22Rv1 (cell line): ENCODE results near the gene TMEM176A.

ENCODE experiments used
- CTCF ChIP-seq: fragments of 450-650 bp; IDR thresholded peaks from 2 replicates; pipeline ENCODE4 v1.5.1; 2017; ENCODE audit warnings: mild to moderate bottlenecking
- ZFX ChIP-seq: fragments of 450-650 bp; IDR thresholded peaks from 2 replicates; pipeline ENCODE4 v1.6.1; 2017; ENCODE audit warnings: antibody characterized with exemption, borderline replicate concordance

DNA sequence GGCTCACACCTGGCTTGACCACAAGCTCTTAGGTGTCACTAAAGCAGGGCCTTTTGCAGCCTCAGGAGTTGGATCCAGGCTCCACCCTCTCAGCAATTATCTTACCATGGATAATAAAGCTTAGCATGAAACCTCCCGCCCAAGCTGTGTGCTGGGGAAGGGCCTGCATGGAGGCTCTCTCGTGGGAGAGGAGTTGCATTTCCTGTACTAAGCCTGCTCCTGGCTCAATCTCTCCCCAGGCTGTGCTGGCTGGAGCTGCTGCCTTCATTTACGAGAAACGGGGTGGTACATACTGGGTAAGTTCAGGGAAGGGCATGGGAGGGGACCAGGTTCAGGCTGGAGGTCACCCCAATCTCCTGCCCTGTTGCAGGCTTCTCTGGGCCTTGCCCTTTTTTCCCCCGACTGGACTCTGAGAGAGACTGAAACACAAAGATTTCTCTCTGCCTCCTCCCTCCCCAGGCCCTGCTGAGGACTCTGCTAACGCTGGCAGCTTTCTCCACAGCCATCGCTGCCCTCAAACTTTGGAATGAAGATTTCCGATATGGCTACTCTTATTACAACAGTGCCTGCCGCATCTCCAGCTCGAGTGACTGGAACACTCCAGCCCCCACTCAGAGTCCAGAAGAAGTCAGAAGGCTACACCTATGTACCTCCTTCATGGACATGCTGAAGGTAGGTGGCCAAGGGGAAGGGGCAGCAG, 2.7 kb downstream of the TMEM176A start:
- no peak for TF ChIP-seq CTCF
- no peak for TF ChIP-seq ZFX
